Transverse colon (tissue), 4 donors: ENCODE measurements around the gene RAB36.

ENCODE experiments used
- EP300 ChIP-seq: sonication (generic); formaldehyde crosslinking; IDR thresholded peaks from one replicate; pipeline ENCODE4 v1.6.1; 2017; ENCODE audit warnings: antibody characterized with exemption, low read depth
- POLR2A ChIP-seq: fragments of 450-650 bp; IDR thresholded peaks from one replicate; pipeline ENCODE4 v1.6.1; 2016; ENCODE audit warnings: antibody characterized with exemption, mild to moderate bottlenecking, moderate library complexity
- POLR2AphosphoS5 ChIP-seq, 3 donors: sonication (generic); formaldehyde crosslinking; IDR thresholded peaks; one replicate each; pipeline ENCODE4 v1.6.1; 2016; ENCODE audit warnings: antibody characterized with exemption in 3 of 3
- TF ChIP-seq, protein P1 (sequence below), 5 experiments: fragments of 200-600 bp in 3 of 5; fragments of 450-650 bp in 2 of 5; sonication (generic) in 3 of 5; IDR thresholded peaks; 1 replicate in 2 of 5; 2 replicates in 3 of 5; pipeline ENCODE4 v1.5.1; 2016 to 2017; ENCODE audit warnings: antibody characterized with exemption in 5 of 5, inconsistent platforms in 3 of 5, mild to moderate bottlenecking in 2 of 5, moderate library complexity in 1 of 5

DNA sequence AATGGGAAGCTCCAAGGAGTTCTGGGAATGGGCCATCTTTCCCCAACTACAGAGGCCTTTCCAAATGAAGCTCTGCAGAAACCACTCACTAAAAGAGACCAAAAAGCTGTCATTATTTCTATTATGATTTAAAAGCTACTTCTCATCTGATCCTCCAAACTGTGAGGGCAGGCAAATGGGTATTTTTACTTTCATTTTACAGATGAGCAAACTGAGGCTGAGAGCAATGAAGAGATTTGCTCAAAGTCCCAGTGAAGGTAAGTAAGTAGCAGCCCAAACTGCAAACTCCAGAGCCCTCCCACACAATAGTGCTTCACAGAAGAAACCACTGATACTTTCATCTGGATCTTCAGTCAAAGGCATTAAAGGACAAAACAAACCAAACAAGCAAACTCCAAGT, 4.9 kb upstream of the RAB36 start:
- TF ChIP-seq EP300 (no peak), POLR2A (no peak), POLR2AphosphoS5 (IDR thresholded peaks at IDR 0.05) (no peak)
- TF ChIP-seq, protein P1, sequence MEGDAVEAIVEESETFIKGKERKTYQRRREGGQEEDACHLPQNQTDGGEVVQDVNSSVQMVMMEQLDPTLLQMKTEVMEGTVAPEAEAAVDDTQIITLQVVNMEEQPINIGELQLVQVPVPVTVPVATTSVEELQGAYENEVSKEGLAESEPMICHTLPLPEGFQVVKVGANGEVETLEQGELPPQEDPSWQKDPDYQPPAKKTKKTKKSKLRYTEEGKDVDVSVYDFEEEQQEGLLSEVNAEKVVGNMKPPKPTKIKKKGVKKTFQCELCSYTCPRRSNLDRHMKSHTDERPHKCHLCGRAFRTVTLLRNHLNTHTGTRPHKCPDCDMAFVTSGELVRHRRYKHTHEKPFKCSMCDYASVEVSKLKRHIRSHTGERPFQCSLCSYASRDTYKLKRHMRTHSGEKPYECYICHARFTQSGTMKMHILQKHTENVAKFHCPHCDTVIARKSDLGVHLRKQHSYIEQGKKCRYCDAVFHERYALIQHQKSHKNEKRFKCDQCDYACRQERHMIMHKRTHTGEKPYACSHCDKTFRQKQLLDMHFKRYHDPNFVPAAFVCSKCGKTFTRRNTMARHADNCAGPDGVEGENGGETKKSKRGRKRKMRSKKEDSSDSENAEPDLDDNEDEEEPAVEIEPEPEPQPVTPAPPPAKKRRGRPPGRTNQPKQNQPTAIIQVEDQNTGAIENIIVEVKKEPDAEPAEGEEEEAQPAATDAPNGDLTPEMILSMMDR (IDR thresholded peaks at IDR 0.05), result no peak
